Measurements from ENCODE around the gene SAMD3.
"Not testable (repeated sequence)": the region's sequence is repeated elsewhere in the genome, so short reads cannot be mapped to it uniquely, and the experiment has no call there.

SAMD3 gene

GRCh38 chr6:130183271-130184222 is 39.2 kb downstream of the SAMD3 start:
- peak; percentile 12 to 29 (median 21) for DNase-seq

GRCh38 chr6:130182466-130182865 is 40.3 kb downstream of the SAMD3 start:
- Histone ChIP-seq H3K4me3 (ENCODE audit: insufficient read depth, low read depth, low read length, poor library complexity, severe bottlenecking) (no peak overlapping the region), H3K27me3 (replicated peaks; ENCODE audit: control insufficient read depth, insufficient read depth, low read length, poor library complexity, severe bottlenecking) (no peaks in the 10 kb centered on the region), H3K4me1 (ENCODE audit: control insufficient read depth, insufficient read depth, low read length, poor library complexity, severe bottlenecking) (peaks cover 7% of the 10 kb centered on the region), H3K36me3 (ENCODE audit: control insufficient read depth, insufficient read depth, low read length) (no peaks in the 10 kb centered on the region), H3K9me3 (ENCODE audit: control insufficient read depth, low read length) (no peaks in the 10 kb centered on the region), H3K27ac (ENCODE audit: insufficient read depth, low read length, poor library complexity, severe bottlenecking) (no peak overlapping the region)
- DNase-seq: no peak

More at GRCh38 chr6:130183271-130184222, 39.2 kb downstream of the SAMD3 start:
- Histone ChIP-seq H3K27ac (ENCODE audit: insufficient read depth, low read length, poor library complexity, severe bottlenecking) (peak overlapping the region; percentile 11), H3K27me3 (replicated peaks; ENCODE audit: control insufficient read depth, insufficient read depth, low read length, poor library complexity, severe bottlenecking) (no peaks in the 10 kb centered on the region), H3K9me3 (ENCODE audit: control insufficient read depth, low read length) (no peaks in the 10 kb centered on the region), H3K4me1 (ENCODE audit: control insufficient read depth, insufficient read depth, low read length, poor library complexity, severe bottlenecking) (peaks cover 7% of the 10 kb centered on the region), H3K4me3 (ENCODE audit: insufficient read depth, low read depth, low read length, poor library complexity, severe bottlenecking) (peak overlapping the region; percentile 22), H3K36me3 (ENCODE audit: control insufficient read depth, insufficient read depth, low read length) (no peaks in the 10 kb centered on the region)

- no peaks in the 10 kb centered on the region for H3K9me3 ChIP-seq (ENCODE audit: control insufficient read depth, low read length)
- no peaks in the 10 kb centered on the region for H3K4me1 ChIP-seq (ENCODE audit: control insufficient read depth, insufficient read depth, low read length, poor library complexity, severe bottlenecking)
- no peak overlapping the region for H3K4me3 ChIP-seq (ENCODE audit: insufficient read depth, low read depth, low read length, poor library complexity, severe bottlenecking)
- H3K36me3 ChIP-seq (ENCODE audit: control insufficient read depth, insufficient read depth, low read length): peaks cover 6% of the 10 kb centered on the region
- no peaks in the 10 kb centered on the region for H3K27me3 ChIP-seq (replicated peaks; ENCODE audit: control insufficient read depth, insufficient read depth, low read length, poor library complexity, severe bottlenecking)
- H3K27ac ChIP-seq (ENCODE audit: insufficient read depth, low read length, poor library complexity, severe bottlenecking): no peak overlapping the region
- DNase-seq: no peak
Measured at GRCh38 chr6:130178692-130179091, 44.1 kb downstream of the SAMD3 start.

GRCh38 chr6:130176378-130176777 is 46.4 kb downstream of the SAMD3 start:
- Histone ChIP-seq H3K27me3 (replicated peaks; ENCODE audit: control insufficient read depth, insufficient read depth, low read length, poor library complexity, severe bottlenecking) (no peaks in the 10 kb centered on the region), H3K9me3 (ENCODE audit: control insufficient read depth, low read length) (no peaks in the 10 kb centered on the region), H3K4me1 (ENCODE audit: control insufficient read depth, insufficient read depth, low read length, poor library complexity, severe bottlenecking) (no peaks in the 10 kb centered on the region), H3K27ac (ENCODE audit: insufficient read depth, low read length, poor library complexity, severe bottlenecking) (no peak overlapping the region), H3K4me3 (ENCODE audit: insufficient read depth, low read depth, low read length, poor library complexity, severe bottlenecking) (no peak overlapping the region), H3K36me3 (ENCODE audit: control insufficient read depth, insufficient read depth, low read length) (peaks cover 9% of the 10 kb centered on the region)
- DNase-seq: no peak

GRCh38 chr6:130173377-130174004 is 49.3 kb downstream of the SAMD3 start:
- H3K4me3 ChIP-seq (ENCODE audit: insufficient read depth, low read depth, low read length, poor library complexity, severe bottlenecking); H3K4me1 ChIP-seq (ENCODE audit: control insufficient read depth, insufficient read depth, low read length, poor library complexity, severe bottlenecking); H3K36me3 ChIP-seq (ENCODE audit: control insufficient read depth, insufficient read depth, low read length); H3K27ac ChIP-seq (ENCODE audit: insufficient read depth, low read length, poor library complexity, severe bottlenecking); H3K27me3 ChIP-seq (replicated peaks; ENCODE audit: control insufficient read depth, insufficient read depth, low read length, poor library complexity, severe bottlenecking); DNase-seq; H3K9me3 ChIP-seq (ENCODE audit: control insufficient read depth, low read length): not testable (repeated sequence)

- H3K4me3 ChIP-seq (ENCODE audit: insufficient read depth, low read depth, low read length, poor library complexity, severe bottlenecking); DNase-seq; H3K27me3 ChIP-seq (replicated peaks; ENCODE audit: control insufficient read depth, insufficient read depth, low read length, poor library complexity, severe bottlenecking); H3K4me1 ChIP-seq (ENCODE audit: control insufficient read depth, insufficient read depth, low read length, poor library complexity, severe bottlenecking); H3K36me3 ChIP-seq (ENCODE audit: control insufficient read depth, insufficient read depth, low read length); H3K9me3 ChIP-seq (ENCODE audit: control insufficient read depth, low read length); H3K27ac ChIP-seq (ENCODE audit: insufficient read depth, low read length, poor library complexity, severe bottlenecking): not testable (repeated sequence)
Measured at GRCh38 chr6:130170160-130170559, 52.6 kb downstream of the SAMD3 start.

- Histone ChIP-seq H3K4me3 (ENCODE audit: insufficient read depth, low read depth, low read length, poor library complexity, severe bottlenecking) (no peak overlapping the region), H3K36me3 (ENCODE audit: control insufficient read depth, insufficient read depth, low read length) (peaks cover 8% of the 10 kb centered on the region), H3K27me3 (replicated peaks; ENCODE audit: control insufficient read depth, insufficient read depth, low read length, poor library complexity, severe bottlenecking) (no peaks in the 10 kb centered on the region), H3K9me3 (ENCODE audit: control insufficient read depth, low read length) (no peaks in the 10 kb centered on the region), H3K4me1 (ENCODE audit: control insufficient read depth, insufficient read depth, low read length, poor library complexity, severe bottlenecking) (no peaks in the 10 kb centered on the region), H3K27ac (ENCODE audit: insufficient read depth, low read length, poor library complexity, severe bottlenecking) (no peak overlapping the region)
- no peak for DNase-seq
Measured at GRCh38 chr6:130167655-130168054, 55.1 kb downstream of the SAMD3 start.

GRCh38 chr6:130164251-130164650 is 58.5 kb downstream of the SAMD3 start:
- Histone ChIP-seq H3K4me1 (ENCODE audit: control insufficient read depth, insufficient read depth, low read length, poor library complexity, severe bottlenecking) (no peaks in the 10 kb centered on the region), H3K36me3 (ENCODE audit: control insufficient read depth, insufficient read depth, low read length) (peaks cover 8% of the 10 kb centered on the region), H3K27ac (ENCODE audit: insufficient read depth, low read length, poor library complexity, severe bottlenecking) (no peak overlapping the region), H3K9me3 (ENCODE audit: control insufficient read depth, low read length) (no peaks in the 10 kb centered on the region), H3K4me3 (ENCODE audit: insufficient read depth, low read depth, low read length, poor library complexity, severe bottlenecking) (no peak overlapping the region), H3K27me3 (replicated peaks; ENCODE audit: control insufficient read depth, insufficient read depth, low read length, poor library complexity, severe bottlenecking) (no peaks in the 10 kb centered on the region)
- no peak for DNase-seq

- Histone ChIP-seq H3K4me3 (ENCODE audit: insufficient read depth, low read depth, low read length, poor library complexity, severe bottlenecking) (no peak overlapping the region), H3K27me3 (replicated peaks; ENCODE audit: control insufficient read depth, insufficient read depth, low read length, poor library complexity, severe bottlenecking) (no peaks in the 10 kb centered on the region), H3K36me3 (ENCODE audit: control insufficient read depth, insufficient read depth, low read length) (peaks cover 8% of the 10 kb centered on the region), H3K27ac (ENCODE audit: insufficient read depth, low read length, poor library complexity, severe bottlenecking) (no peak overlapping the region), H3K4me1 (ENCODE audit: control insufficient read depth, insufficient read depth, low read length, poor library complexity, severe bottlenecking) (no peaks in the 10 kb centered on the region), H3K9me3 (ENCODE audit: control insufficient read depth, low read length) (no peaks in the 10 kb centered on the region)
- DNase-seq: no peak
Measured at GRCh38 chr6:130163266-130163665, 59.5 kb downstream of the SAMD3 start.

- DNase-seq: no peak
- Histone ChIP-seq H3K9me3 (ENCODE audit: control insufficient read depth, low read length) (no peaks in the 10 kb centered on the region), H3K4me1 (ENCODE audit: control insufficient read depth, insufficient read depth, low read length, poor library complexity, severe bottlenecking) (no peaks in the 10 kb centered on the region), H3K27ac (ENCODE audit: insufficient read depth, low read length, poor library complexity, severe bottlenecking) (no peak overlapping the region), H3K4me3 (ENCODE audit: insufficient read depth, low read depth, low read length, poor library complexity, severe bottlenecking) (no peak overlapping the region), H3K36me3 (ENCODE audit: control insufficient read depth, insufficient read depth, low read length) (peaks cover 8% of the 10 kb centered on the region), H3K27me3 (replicated peaks; ENCODE audit: control insufficient read depth, insufficient read depth, low read length, poor library complexity, severe bottlenecking) (no peaks in the 10 kb centered on the region)
Measured at GRCh38 chr6:130162421-130162820, 60.3 kb downstream of the SAMD3 start.
